ENCODE measurements around the gene SUGCT. TPM values are rescaled to one million over a fixed set of nuclear protein-coding genes. Genes with fewer than 3 reads are reported as not detected.

Gene SUGCT
- total RNA-seq, 1 experiment from 2014 or later, result 1.6 TPM

DNA sequence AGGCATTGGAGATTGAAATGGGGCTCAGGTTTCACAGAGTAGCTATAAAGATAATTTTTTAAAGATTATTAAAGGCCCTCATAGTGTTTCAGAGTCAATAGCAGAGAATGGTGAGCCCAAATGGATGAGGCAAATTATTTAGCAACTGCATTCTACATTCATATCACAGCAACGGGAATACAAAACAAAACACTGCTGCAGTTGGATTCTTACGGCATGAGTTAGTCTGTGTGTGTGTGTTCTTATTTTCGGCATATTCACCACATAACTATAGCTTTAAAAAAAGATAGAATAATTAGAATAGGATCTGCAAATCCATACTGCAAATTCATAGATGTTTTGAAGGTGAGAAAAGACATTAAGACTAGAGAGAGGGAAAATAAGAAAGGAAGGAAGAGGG, 66.0 kb downstream of the SUGCT start:
- H3K27me3 Mint-ChIP-seq (ENCODE audit: unreplicated experiment), result peaks cover 8% of the 10 kb centered on the region

GRCh38 chr7:40202851-40203250, 68.0 kb downstream of the SUGCT start:
- no TSS peak for BruUV-seq (replicated peaks)
- Mint-ChIP-seq H3K4me3 (ENCODE audit: low read depth, unreplicated experiment) (no peak overlapping the region), H3K9me3 (ENCODE audit: low read depth, unreplicated experiment) (no peaks in the 10 kb centered on the region), H3K27me3 (ENCODE audit: unreplicated experiment) (peaks cover 8% of the 10 kb centered on the region), H3K27ac (ENCODE audit: unreplicated experiment) (no peak overlapping the region), H3K4me1 (ENCODE audit: low read depth, unreplicated experiment) (peaks cover 2% of the 10 kb centered on the region), H3K36me3 (ENCODE audit: insufficient read depth, unreplicated experiment) (no peaks in the 10 kb centered on the region)
- no peak for DNase-seq
- CTCF ChIA-PET, result no interaction called here
- TF ChIP-seq CTCF (IDR thresholded peaks at IDR 0.05; ENCODE audit: unreplicated experiment), result no peak
- intact Hi-C loops (cut with micrococcal nuclease; ENCODE audit: unreplicated experiment), result no loop called here

More for the DNA sequence above, 66.0 kb downstream of the SUGCT start:
- DNase-seq, result no peak
- CTCF ChIA-PET, result no interaction called here
- Mint-ChIP-seq H3K4me3 (ENCODE audit: low read depth, unreplicated experiment) (no peak overlapping the region), H3K4me1 (ENCODE audit: low read depth, unreplicated experiment) (peaks cover 8% of the 10 kb centered on the region), H3K36me3 (ENCODE audit: insufficient read depth, unreplicated experiment) (no peaks in the 10 kb centered on the region), H3K27ac (ENCODE audit: unreplicated experiment) (no peak overlapping the region), H3K9me3 (ENCODE audit: low read depth, unreplicated experiment) (no peaks in the 10 kb centered on the region)
- BruUV-seq (replicated peaks), result no TSS peak
- no peak for TF ChIP-seq CTCF (IDR thresholded peaks at IDR 0.05; ENCODE audit: unreplicated experiment)
- intact Hi-C loops (cut with micrococcal nuclease; ENCODE audit: unreplicated experiment), result no loop called here

- intact Hi-C loops (cut with micrococcal nuclease; ENCODE audit: unreplicated experiment), result no loop called here
- peaks cover 8% of the 10 kb centered on the region for H3K27me3 Mint-ChIP-seq (ENCODE audit: unreplicated experiment)
- TF ChIP-seq CTCF (IDR thresholded peaks at IDR 0.05; ENCODE audit: unreplicated experiment), result no peak
- CTCF ChIA-PET, result interaction anchor here (0.9 kb wide), 1 partner anchor 10 kb away, joined by 3 read pairs; no protein-coding TSS in a partner anchor
- H3K9me3 Mint-ChIP-seq (ENCODE audit: low read depth, unreplicated experiment), result no peaks in the 10 kb centered on the region
- BruUV-seq (replicated peaks), result no TSS peak
- H3K4me1 Mint-ChIP-seq (ENCODE audit: low read depth, unreplicated experiment), result no peaks in the 10 kb centered on the region
- H3K36me3 Mint-ChIP-seq (ENCODE audit: insufficient read depth, unreplicated experiment), result no peaks in the 10 kb centered on the region
- H3K4me3 Mint-ChIP-seq (ENCODE audit: low read depth, unreplicated experiment), result no peak overlapping the region
- no peak for DNase-seq
- H3K27ac Mint-ChIP-seq (ENCODE audit: unreplicated experiment), result no peak overlapping the region
Measured at GRCh38 chr7:40204581-40204980, 69.8 kb downstream of the SUGCT start.

GRCh38 chr7:40205992-40206391, 71.2 kb downstream of the SUGCT start:
- BruUV-seq (replicated peaks), result no TSS peak
- no peaks in the 10 kb centered on the region for H3K4me1 Mint-ChIP-seq (ENCODE audit: low read depth, unreplicated experiment)
- no peak overlapping the region for H3K4me3 Mint-ChIP-seq (ENCODE audit: low read depth, unreplicated experiment)
- H3K9me3 Mint-ChIP-seq (ENCODE audit: low read depth, unreplicated experiment), result no peaks in the 10 kb centered on the region
- no peak for DNase-seq
- no peaks in the 10 kb centered on the region for H3K36me3 Mint-ChIP-seq (ENCODE audit: insufficient read depth, unreplicated experiment)
- peaks cover 8% of the 10 kb centered on the region for H3K27me3 Mint-ChIP-seq (ENCODE audit: unreplicated experiment)
- TF ChIP-seq CTCF (IDR thresholded peaks at IDR 0.05; ENCODE audit: unreplicated experiment), result no peak
- intact Hi-C loops (cut with micrococcal nuclease; ENCODE audit: unreplicated experiment), result no loop called here
- H3K27ac Mint-ChIP-seq (ENCODE audit: unreplicated experiment), result no peak overlapping the region
- CTCF ChIA-PET, result interaction anchor here (0.7 kb wide), 1 partner anchor 1549 kb away, joined by 3 read pairs; no protein-coding TSS in a partner anchor

All from Calu3 (cell line).